Measurements from ENCODE around the gene SLC38A10. TPM values are rescaled to one million over a fixed set of nuclear protein-coding genes. Genes with fewer than 3 reads are reported as not detected.

Gene SLC38A10
- polyA plus RNA-seq (ENCODE audit: low read depth in 6 of 6): 10 to 100 TPM; 44.0 to 82.0 (median 51.0) TPM

DNA sequence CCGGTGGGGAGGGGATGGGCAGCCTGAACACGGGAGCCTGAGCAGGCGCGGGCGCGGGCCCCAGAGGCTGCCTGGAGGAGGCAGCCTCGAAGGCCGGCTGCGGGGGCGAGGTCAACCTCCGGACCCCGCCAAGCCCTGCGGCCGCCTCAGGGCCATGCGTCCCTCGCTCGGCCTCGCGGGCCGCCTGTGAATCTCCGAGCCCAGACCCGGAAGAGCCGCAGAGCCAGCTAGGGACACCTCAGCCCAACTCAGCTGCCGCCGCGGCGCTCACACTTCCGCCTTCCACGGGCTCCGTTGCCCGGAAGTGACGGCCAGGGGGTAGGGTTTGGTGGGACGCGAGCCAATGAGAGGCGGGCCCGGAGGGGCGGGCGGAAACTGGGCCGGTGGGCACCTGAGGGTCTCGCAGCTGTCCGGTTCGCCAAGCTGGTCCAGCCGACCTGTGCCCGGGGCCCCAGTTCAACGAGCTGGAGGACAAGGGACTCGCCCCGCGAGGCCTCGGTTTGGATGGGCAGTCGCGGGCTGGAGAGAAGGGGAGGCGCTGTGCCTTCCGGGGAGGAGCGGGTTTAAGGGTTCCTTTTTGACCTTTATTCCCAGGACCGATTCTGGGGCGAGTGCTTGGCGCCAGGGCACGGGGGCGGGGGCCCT lies at the start of gene SLC38A10:
SLC38A10 (minus strand) TSS at position 277 of the 645 bp plus-strand sequence. CDS start 386 bp downstream, outside the sequence.
- Mint-ChIP-seq H3K9me3 (no peaks in the 10 kb centered on the region), H3K27ac (peak within 1 kb of the TSS; percentile 96 to 99 (median 98)), H3K4me1 (peaks cover 22 to 42% (median 24%) of the 10 kb centered on the region in 3 donors), H3K36me3 (no peaks in the 10 kb centered on the region), H3K27me3 (peaks cover 0 to under 1% (median under 1%) of the 10 kb centered on the region in 3 donors), H3K4me3 (peak within 1 kb of the TSS; percentile 95 to 100 (median 98))
- DNase-seq: peak; percentile 91
- ATAC-seq (ENCODE audit: low read depth in 2 of 2): peak; percentile 86 to 89

- DNase-seq: no peak
- peak overlapping the region in 4 of 6 donors; percentile 43 to 93 (median 78) for H3K27ac Mint-ChIP-seq
- H3K36me3 Mint-ChIP-seq: peaks cover 0 to 3% of the 10 kb centered on the region in 2 donors
- ATAC-seq (ENCODE audit: low read depth in 2 of 2): no peak
- H3K4me3 Mint-ChIP-seq: peak overlapping the region in 6 of 8 donors; percentile 30 to 85 (median 74)
- H3K9me3 Mint-ChIP-seq: peaks cover 0 to 2% (median 0%) of the 10 kb centered on the region in 7 donors
- peaks cover 21 to 52% (median 45%) of the 10 kb centered on the region in 3 donors for H3K27me3 Mint-ChIP-seq
- H3K4me1 Mint-ChIP-seq: peaks cover 13 to 25% (median 19%) of the 10 kb centered on the region in 3 donors
Observed at GRCh38 chr17:81342269-81343070, 47.4 kb upstream of the SLC38A10 start.

GRCh38 chr17:81341516-81342268 lies 46.6 kb upstream of the SLC38A10 start:
- Mint-ChIP-seq H3K36me3 (peaks cover 0 to 3% of the 10 kb centered on the region in 2 donors), H3K27ac (peak overlapping the region in 3 of 6 donors; percentile 7 to 80 (median 43)), H3K4me1 (peaks cover 13 to 25% (median 19%) of the 10 kb centered on the region in 3 donors), H3K27me3 (peaks cover 21 to 56% (median 45%) of the 10 kb centered on the region in 3 donors), H3K9me3 (peaks cover 0 to 2% (median 0%) of the 10 kb centered on the region in 7 donors), H3K4me3 (peak overlapping the region in 3 of 8 donors; percentile 15 to 49 (median 48))
- ATAC-seq (ENCODE audit: low read depth in 2 of 2) (no peak), DNase-seq (no peak)

- Mint-ChIP-seq H3K27me3 (peaks cover 21 to 61% (median 54%) of the 10 kb centered on the region in 3 donors), H3K4me3 (peak overlapping the region in 1 of 8 donors; percentile 54), H3K27ac (peak overlapping the region in 2 of 6 donors; percentile 29 to 95), H3K4me1 (peaks cover 13 to 25% (median 19%) of the 10 kb centered on the region in 3 donors), H3K9me3 (peaks cover 0 to 2% (median 0%) of the 10 kb centered on the region in 7 donors), H3K36me3 (peaks cover 0 to 3% of the 10 kb centered on the region in 2 donors)
- ATAC-seq (ENCODE audit: low read depth in 2 of 2) (no peak), DNase-seq (no peak)
Observed at GRCh38 chr17:81340607-81341515, 45.8 kb upstream of the SLC38A10 start.

DNA sequence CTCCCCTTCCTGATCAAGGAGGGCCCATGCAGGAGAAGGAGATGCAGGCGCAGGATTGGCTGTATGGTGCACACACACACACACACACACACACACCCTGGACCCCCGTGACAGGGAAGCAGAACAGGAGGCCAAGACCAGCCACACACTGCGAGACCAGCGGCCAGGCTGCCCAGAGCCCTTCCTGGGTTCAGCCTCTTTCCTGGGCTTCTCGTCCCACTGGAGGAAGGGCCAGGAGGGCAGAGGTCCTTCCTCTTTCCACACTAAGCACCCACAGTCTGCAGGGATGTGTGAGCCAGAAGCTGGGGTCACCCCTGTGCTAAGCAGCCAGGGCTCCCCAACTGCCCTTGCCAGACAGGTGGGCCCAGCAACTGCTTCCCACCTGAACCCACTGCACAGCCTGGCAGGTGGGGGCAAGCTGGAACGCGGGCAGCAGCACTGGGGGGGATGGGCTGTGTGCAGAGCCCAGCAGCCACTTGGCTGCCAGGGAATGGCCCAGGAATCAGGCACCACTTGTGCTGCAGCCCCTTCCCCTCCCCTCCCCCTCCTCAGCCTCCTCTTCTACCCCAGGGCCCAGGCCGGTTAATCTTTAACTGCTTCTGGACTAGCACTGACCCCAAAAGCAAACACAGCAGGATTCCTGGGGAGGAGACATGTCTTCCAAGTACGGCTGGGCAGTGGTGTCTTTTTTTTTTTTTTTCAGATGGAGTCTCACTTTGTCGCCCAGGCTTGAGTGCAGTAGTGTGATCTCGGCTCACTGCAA lies 44.6 kb upstream of the SLC38A10 start:
- Mint-ChIP-seq H3K9me3 (peaks cover 0 to 2% (median 0%) of the 10 kb centered on the region in 7 donors), H3K4me3 (peak overlapping the region in 2 of 8 donors; percentile 40 to 65), H3K27me3 (peaks cover 21 to 67% (median 57%) of the 10 kb centered on the region in 3 donors), H3K27ac (peak overlapping the region in 1 of 6 donors; percentile 95), H3K4me1 (peaks cover 13 to 19% (median 15%) of the 10 kb centered on the region in 3 donors), H3K36me3 (peaks cover 0 to 3% of the 10 kb centered on the region in 2 donors)
- DNase-seq (no peak), ATAC-seq (ENCODE audit: low read depth in 2 of 2) (no peak)

DNA sequence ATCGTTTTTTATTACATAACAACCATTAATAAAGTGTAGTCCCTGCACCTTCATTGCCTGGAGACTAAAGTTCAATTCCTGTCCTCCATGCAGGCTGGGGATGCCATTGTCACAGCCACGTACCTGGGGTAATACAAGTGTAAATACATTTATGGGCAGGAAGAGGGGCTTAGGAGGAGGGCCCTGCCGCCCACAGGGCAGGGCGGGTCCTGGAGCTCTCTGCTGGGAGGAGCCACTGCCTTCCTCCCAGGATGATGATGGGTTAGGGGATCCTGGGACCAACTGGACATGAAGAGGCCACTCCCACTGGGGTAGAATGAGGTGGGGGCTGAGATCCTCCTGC lies 44.1 kb upstream of the SLC38A10 start:
- H3K4me1 Mint-ChIP-seq: peaks cover 8 to 14% (median 10%) of the 10 kb centered on the region in 3 donors
- H3K27me3 Mint-ChIP-seq: peaks cover 16 to 67% (median 56%) of the 10 kb centered on the region in 3 donors
- no peaks in the 10 kb centered on the region for H3K36me3 Mint-ChIP-seq
- H3K9me3 Mint-ChIP-seq: no peaks in the 10 kb centered on the region
- peak overlapping the region in 1 of 8 donors; percentile 65 for H3K4me3 Mint-ChIP-seq
- no peak for ATAC-seq (ENCODE audit: low read depth in 2 of 2)
- no peak for DNase-seq
- H3K27ac Mint-ChIP-seq: no peak overlapping the region

DNA sequence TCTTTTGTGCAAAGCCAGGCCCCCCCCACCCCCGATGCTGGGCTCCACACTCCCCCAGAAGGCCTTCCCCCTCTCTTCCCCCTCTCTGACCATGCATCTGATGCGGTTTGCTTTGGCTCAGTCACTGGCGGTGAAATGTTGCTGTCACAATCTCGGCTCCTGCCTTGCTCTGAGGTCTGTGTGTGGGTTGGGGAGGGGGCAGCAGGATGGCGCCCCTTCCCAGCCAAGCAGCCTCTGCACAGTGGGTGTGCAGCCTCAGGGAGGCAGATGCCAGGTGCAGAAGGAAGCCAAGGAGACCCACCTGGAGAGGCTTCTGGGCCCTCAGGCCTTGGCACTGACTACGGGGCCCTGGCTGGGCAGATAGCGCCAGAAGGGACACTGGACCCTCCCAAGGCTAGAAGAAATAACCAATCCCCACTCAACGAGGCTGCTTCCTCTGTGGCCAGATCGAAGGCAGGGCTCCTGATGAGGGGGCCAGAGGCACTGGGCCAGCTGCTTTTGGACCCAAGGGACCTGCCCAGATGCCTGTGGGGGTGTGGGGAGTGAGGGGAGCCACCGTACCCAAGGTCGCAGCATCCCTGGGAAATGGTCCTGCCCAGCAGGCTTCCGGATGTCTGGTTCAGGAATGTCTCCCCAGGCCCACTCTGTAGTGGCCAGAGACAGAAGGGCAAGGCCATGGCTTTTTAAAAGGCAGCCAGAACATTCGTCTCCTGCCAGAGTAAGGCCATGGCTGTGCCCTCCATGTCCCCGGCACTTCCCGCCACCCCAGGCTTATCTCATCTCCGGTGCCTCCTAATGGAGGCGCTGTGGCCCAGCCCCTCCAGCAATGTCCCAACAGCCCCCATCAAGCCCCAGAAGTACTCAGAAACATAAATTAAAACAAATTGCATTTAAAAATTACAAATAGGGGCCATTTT lies 43.4 kb upstream of the SLC38A10 start:
- no peaks in the 10 kb centered on the region for H3K9me3 Mint-ChIP-seq
- peak overlapping the region in 1 of 6 donors; percentile 75 for H3K27ac Mint-ChIP-seq
- peaks cover 11 to 68% (median 56%) of the 10 kb centered on the region in 3 donors for H3K27me3 Mint-ChIP-seq
- ATAC-seq (ENCODE audit: low read depth in 2 of 2): no peak
- no peaks in the 10 kb centered on the region for H3K36me3 Mint-ChIP-seq
- DNase-seq: no peak
- H3K4me3 Mint-ChIP-seq: no peak overlapping the region
- peaks cover 4 to 7% (median 5%) of the 10 kb centered on the region in 3 donors for H3K4me1 Mint-ChIP-seq

DNA sequence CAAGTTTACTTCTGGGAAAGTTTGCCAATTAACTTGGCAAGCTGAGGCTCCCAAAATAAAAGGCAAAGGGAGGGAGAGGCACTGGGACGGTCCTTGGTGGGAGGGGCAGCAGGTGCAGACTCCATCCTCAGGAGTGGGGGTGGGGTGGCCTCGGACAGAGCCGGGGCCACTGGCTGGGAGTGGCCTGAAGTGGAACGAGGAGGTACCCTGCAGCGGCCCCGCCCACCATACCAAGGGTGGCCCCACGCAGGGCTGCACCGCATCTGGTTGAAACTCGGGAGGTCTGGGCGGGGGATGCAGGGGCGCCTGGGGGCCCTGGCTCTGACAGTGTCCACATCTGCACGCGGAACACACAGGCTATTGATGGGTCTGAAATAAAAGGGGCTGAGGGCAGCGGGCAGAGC lies 42.4 kb upstream of the SLC38A10 start:
- no peaks in the 10 kb centered on the region for H3K9me3 Mint-ChIP-seq
- H3K4me1 Mint-ChIP-seq: peaks cover 0 to 8% (median 0%) of the 10 kb centered on the region in 3 donors
- no peaks in the 10 kb centered on the region for H3K36me3 Mint-ChIP-seq
- H3K27me3 Mint-ChIP-seq: peaks cover 16 to 69% (median 56%) of the 10 kb centered on the region in 3 donors
- ATAC-seq (ENCODE audit: low read depth in 2 of 2) (no peak), DNase-seq (no peak)
- H3K4me3 Mint-ChIP-seq: peak overlapping the region in 1 of 8 donors; percentile 25
- peak overlapping the region in 1 of 6 donors; percentile 73 for H3K27ac Mint-ChIP-seq

DNA sequence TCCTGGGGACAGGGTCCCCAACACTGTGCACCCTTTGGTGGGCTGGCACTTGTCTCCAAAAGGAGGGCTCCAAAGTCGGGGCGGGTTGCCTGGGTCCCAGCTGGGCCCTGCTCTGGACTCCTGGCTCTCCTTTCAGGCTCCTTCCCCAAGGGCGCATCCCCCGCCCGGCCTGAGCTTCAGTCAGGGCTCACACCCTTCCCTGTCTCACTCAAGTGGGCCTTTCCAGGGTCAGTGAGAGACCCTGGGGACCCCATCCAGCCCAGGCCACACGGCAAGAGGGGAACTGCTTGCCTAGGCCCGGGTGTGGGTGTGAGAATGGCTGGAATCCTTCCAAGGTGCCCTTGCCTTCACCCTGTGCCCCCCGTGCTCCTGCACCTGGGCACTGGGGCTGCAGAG lies 41.8 kb upstream of the SLC38A10 start:
- Mint-ChIP-seq H3K4me3 (peak overlapping the region in 1 of 8 donors; percentile 25), H3K27me3 (peaks cover 14 to 70% (median 55%) of the 10 kb centered on the region in 3 donors), H3K9me3 (no peaks in the 10 kb centered on the region), H3K36me3 (no peaks in the 10 kb centered on the region), H3K27ac (no peak overlapping the region), H3K4me1 (peaks cover 0 to 8% (median 0%) of the 10 kb centered on the region in 3 donors)
- ATAC-seq (ENCODE audit: low read depth in 2 of 2) (no peak), DNase-seq (no peak)

- Mint-ChIP-seq H3K9me3 (no peaks in the 10 kb centered on the region), H3K27ac (peak overlapping the region in 1 of 6 donors; percentile 74), H3K36me3 (no peaks in the 10 kb centered on the region), H3K4me3 (no peak overlapping the region), H3K27me3 (peaks cover 14 to 74% (median 55%) of the 10 kb centered on the region in 3 donors), H3K4me1 (peaks cover 0 to 8% (median 0%) of the 10 kb centered on the region in 3 donors)
- no peak for ATAC-seq (ENCODE audit: low read depth in 2 of 2)
- no peak for DNase-seq
Observed at GRCh38 chr17:81336296-81336929, 41.3 kb upstream of the SLC38A10 start.

All from naive B cell (primary cell).